ENCODE results near the gene ST6GALNAC5.

DNA sequence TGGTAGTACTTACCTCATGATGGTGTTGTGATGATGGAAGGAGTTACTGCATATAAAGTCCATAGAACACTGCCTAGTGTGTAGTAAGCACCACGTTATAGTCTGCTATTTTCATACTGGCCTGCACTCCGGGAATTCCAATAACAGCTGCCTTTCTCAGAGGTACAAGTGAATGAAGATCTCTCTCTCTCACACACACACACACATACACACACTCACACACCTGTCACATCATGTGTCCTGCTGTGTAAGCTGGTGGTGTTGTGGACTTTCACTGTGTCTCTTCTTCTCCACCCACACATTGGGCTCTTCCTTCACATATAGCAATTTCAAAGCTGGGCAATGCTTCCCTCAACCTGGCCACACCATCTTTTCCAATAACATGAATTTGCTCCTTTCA is 33.4 kb upstream of the ST6GALNAC5 start:
- TF ChIP-seq CTCF (IDR thresholded peaks at IDR 0.05) (no peak), POLR2A (IDR thresholded peaks at IDR 0.05; ENCODE audit: low read depth) (no peak), POLR2AphosphoS5 (IDR thresholded peaks at IDR 0.05) (no peak), EP300 (IDR thresholded peaks at IDR 0.05) (no peak)

Data from esophagus muscularis mucosa (tissue), 4 donors.